CD4-positive, alpha-beta T cell treated with Interleukin-1 beta for 1 hour (primary cell): ENCODE results near the gene ULBP1.
"Not testable (repeated sequence)": the region's sequence is repeated elsewhere in the genome, so short reads cannot be mapped to it uniquely, and the experiment has no call there.

Source experiments
- DNase-seq, 2 donors: peaks; one replicate each; pipeline ENCODE4 v3.0.0-alpha.2; 2020 to 2022

The ULBP1 gene

GRCh38 chr6:149933461-149933860, 30.3 kb upstream of the ULBP1 start:
- no peak for DNase-seq

- peak; percentile 70 to 81 for DNase-seq
Observed at GRCh38 chr6:149934249-149935156, 29.2 kb upstream of the ULBP1 start.

- no peak for DNase-seq
Observed at GRCh38 chr6:149935246-149935645, 28.5 kb upstream of the ULBP1 start.

- no peak for DNase-seq
Observed at GRCh38 chr6:149935668-149936067, 28.1 kb upstream of the ULBP1 start.

- DNase-seq = no peak
Observed at GRCh38 chr6:149936743-149937142, 27.0 kb upstream of the ULBP1 start.

GRCh38 chr6:149938013-149938570, 25.7 kb upstream of the ULBP1 start:
- DNase-seq = not testable (repeated sequence)

- DNase-seq = peak; percentile 73 to 78
Observed at GRCh38 chr6:149938571-149939355, 25.0 kb upstream of the ULBP1 start.

GRCh38 chr6:149939356-149939648, 24.4 kb upstream of the ULBP1 start:
- DNase-seq = no peak

GRCh38 chr6:149939909-149940671, 23.7 kb upstream of the ULBP1 start:
- no peak for DNase-seq

GRCh38 chr6:149940672-149940982, 23.1 kb upstream of the ULBP1 start:
- DNase-seq = no peak

- peak; percentile 94 to 95 for DNase-seq
Observed at GRCh38 chr6:149941583-149942460, 21.9 kb upstream of the ULBP1 start, which contains the start of gene ULBP2. Gene ULBP2, plus strand, starts transcription at chr6:149942014. Its CDS starts 59 bp downstream, at chr6:149942073.

- no peak for DNase-seq
Observed at GRCh38 chr6:149942461-149942829, 21.3 kb upstream of the ULBP1 start.

- DNase-seq = not testable (repeated sequence)
Observed at GRCh38 chr6:149943321-149943720, 20.4 kb upstream of the ULBP1 start.

GRCh38 chr6:149945276-149945675, 18.5 kb upstream of the ULBP1 start:
- not testable (repeated sequence) for DNase-seq

- not testable (repeated sequence) for DNase-seq
Observed at GRCh38 chr6:149946631-149947030, 17.1 kb upstream of the ULBP1 start.

GRCh38 chr6:149947533-149947932, 16.2 kb upstream of the ULBP1 start:
- DNase-seq = not testable (repeated sequence)

GRCh38 chr6:149948011-149948410, 15.7 kb upstream of the ULBP1 start:
- no peak for DNase-seq

- DNase-seq = no peak
Observed at GRCh38 chr6:149948616-149949015, 15.1 kb upstream of the ULBP1 start.

GRCh38 chr6:149950423-149950822, 13.3 kb upstream of the ULBP1 start:
- DNase-seq = no peak

GRCh38 chr6:149951096-149951495, 12.6 kb upstream of the ULBP1 start:
- no peak for DNase-seq

- no peak for DNase-seq
Observed at GRCh38 chr6:149951626-149952025, 12.1 kb upstream of the ULBP1 start.

- DNase-seq = not testable (repeated sequence)
Observed at GRCh38 chr6:149953390-149953789, 10.4 kb upstream of the ULBP1 start.
